ENCODE results near the gene WDR46.

WDR46 gene

GRCh38 chr6:33295621-33296369 is 6.8 kb upstream of the WDR46 start:
- no peak overlapping the region for H3K4me3 ChIP-seq (replicated peaks; ENCODE audit: low read depth, low read length)
- no peak for TF ChIP-seq CTCF (IDR thresholded peaks at IDR 0.05; ENCODE audit: low read depth, low read length, missing control alignments)
- no peak for DNase-seq (ENCODE audit: extremely low read depth, low read depth)

- H3K4me3 ChIP-seq (replicated peaks; ENCODE audit: low read depth, low read length), result no peak overlapping the region
- DNase-seq (ENCODE audit: extremely low read depth, low read depth), result no peak
- TF ChIP-seq CTCF (IDR thresholded peaks at IDR 0.05; ENCODE audit: low read depth, low read length, missing control alignments), result no peak
Observed at GRCh38 chr6:33294086-33294823, 5.2 kb upstream of the WDR46 start.

- no peak for DNase-seq (ENCODE audit: extremely low read depth, low read depth)
- TF ChIP-seq CTCF (IDR thresholded peaks at IDR 0.05; ENCODE audit: low read depth, low read length, missing control alignments), result no peak
- H3K4me3 ChIP-seq (replicated peaks; ENCODE audit: low read depth, low read length), result no peak overlapping the region
Observed at GRCh38 chr6:33292996-33293682, 4.1 kb upstream of the WDR46 start.

- H3K4me3 ChIP-seq (replicated peaks; ENCODE audit: low read depth, low read length), result peak overlapping the region; percentile 77
- no peak for DNase-seq (ENCODE audit: extremely low read depth, low read depth)
- TF ChIP-seq CTCF (IDR thresholded peaks at IDR 0.05; ENCODE audit: low read depth, low read length, missing control alignments), result no peak
Observed at GRCh38 chr6:33290459-33290858, 1.4 kb upstream of the WDR46 start.

GRCh38 chr6:33289784-33290315 is 811 bp upstream of the WDR46 start:
- DNase-seq (ENCODE audit: extremely low read depth, low read depth), result no peak
- peak overlapping the region; percentile 77 for H3K4me3 ChIP-seq (replicated peaks; ENCODE audit: low read depth, low read length)
- no peak for TF ChIP-seq CTCF (IDR thresholded peaks at IDR 0.05; ENCODE audit: low read depth, low read length, missing control alignments)

- TF ChIP-seq CTCF (IDR thresholded peaks at IDR 0.05; ENCODE audit: low read depth, low read length, missing control alignments), result no peak
- no peak for DNase-seq (ENCODE audit: extremely low read depth, low read depth)
- peak overlapping the region; percentile 77 for H3K4me3 ChIP-seq (replicated peaks; ENCODE audit: low read depth, low read length)
Observed at GRCh38 chr6:33288141-33288920, 708 bp downstream of the WDR46 start.
